GM19099 (cell line): ENCODE results near the gene CC2D1A.

Experiments used
- POLR2A ChIP-seq: IDR thresholded peaks from 3 replicates; pipeline ENCODE4 v1.6.1; 2011; ENCODE audit warnings: low read depth; ENCODE audit not compliant: insufficient read length; ENCODE audit errors: extremely low read depth

CC2D1A gene

GRCh38 chr19:13905634-13906520 lies at the start of gene CC2D1A, which contains the start of gene BRME1:
TSS of gene CC2D1A (plus strand) at chr19:13906201. CDS start at chr19:13906442, 241 bp downstream.
TSS of gene BRME1 (minus strand) at chr19:13906117. CDS start at chr19:13904892, 1,225 bp downstream.
- peak; percentile 55 for TF ChIP-seq POLR2A

GRCh38 chr19:13856497-13856896 lies 49.5 kb upstream of the CC2D1A start:
- TF ChIP-seq POLR2A, result no peak

GRCh38 chr19:13859361-13859880 lies 46.6 kb upstream of the CC2D1A start:
- no peak for TF ChIP-seq POLR2A

GRCh38 chr19:13860679-13861391 lies 45.2 kb upstream of the CC2D1A start:
- TF ChIP-seq POLR2A, result no peak

GRCh38 chr19:13861392-13861713 lies 44.6 kb upstream of the CC2D1A start:
- no peak for TF ChIP-seq POLR2A

GRCh38 chr19:13861714-13862531 lies 44.1 kb upstream of the CC2D1A start:
- TF ChIP-seq POLR2A, result peak; percentile 59

GRCh38 chr19:13864046-13864666 lies 41.8 kb upstream of the CC2D1A start:
- no peak for TF ChIP-seq POLR2A

GRCh38 chr19:13864667-13865570 lies 41.1 kb upstream of the CC2D1A start:
- no peak for TF ChIP-seq POLR2A

- peak; percentile 45 for TF ChIP-seq POLR2A
Measured at GRCh38 chr19:13865571-13866462, 40.2 kb upstream of the CC2D1A start.

GRCh38 chr19:13866463-13867046 lies 39.4 kb upstream of the CC2D1A start:
- TF ChIP-seq POLR2A, result no peak

- TF ChIP-seq POLR2A, result no peak
Measured at GRCh38 chr19:13868663-13869062, 37.3 kb upstream of the CC2D1A start.

- TF ChIP-seq POLR2A, result no peak
Measured at GRCh38 chr19:13869281-13869680, 36.7 kb upstream of the CC2D1A start.
